Osteoblast (primary cell): ENCODE data around the gene GLB1L2. TPM values are rescaled to one million over a fixed set of nuclear protein-coding genes. Genes with fewer than 3 reads are reported as not detected.

Source experiments
- DNase-seq: peaks from one replicate; pipeline ENCODE4 v3.0.0; 2011; ENCODE audit warnings: low spot score, mixed read lengths; ENCODE audit not compliant: insufficient read length; ENCODE audit errors: missing footprints
- H2AFZ ChIP-seq: 2 replicates; pipeline ENCODE4 v1.6.0; 2011; ENCODE audit warnings: mild to moderate bottlenecking, low read length
- H3K27ac ChIP-seq: 2 replicates; pipeline ENCODE4 v1.5.1; 2011; ENCODE audit warnings: mild to moderate bottlenecking, low read depth, low read length, moderate library complexity
- H3K27me3 ChIP-seq: 2 replicates; pipeline ENCODE4 v1.6.0; 2012; ENCODE audit warnings: mild to moderate bottlenecking, control low read depth, inconsistent platforms, low read length, moderate library complexity; ENCODE audit not compliant: insufficient read depth
- H3K36me3 ChIP-seq: 2 replicates; pipeline ENCODE4 v1.5.1; 2011; ENCODE audit warnings: mild to moderate bottlenecking, low read length, control low read depth, moderate library complexity; ENCODE audit not compliant: insufficient read depth
- H3K4me1 ChIP-seq: 2 replicates; pipeline ENCODE4 v1.5.1; 2011; ENCODE audit warnings: mild to moderate bottlenecking, low read length, control low read depth, moderate library complexity; ENCODE audit not compliant: insufficient read depth
- H3K4me2 ChIP-seq: 2 replicates; pipeline ENCODE4 v1.6.0; 2011; ENCODE audit warnings: mild to moderate bottlenecking, low read length; ENCODE audit not compliant: insufficient read depth
- H3K4me3 ChIP-seq: fragments of 200-600 bp; sonication (generic); 3 replicates; pipeline ENCODE4 v1.5.1; 2012; ENCODE audit warnings: mild to moderate bottlenecking, low read length, inconsistent platforms; ENCODE audit not compliant: insufficient read depth
- H3K79me2 ChIP-seq: 2 replicates; pipeline ENCODE4 v1.6.0; 2012; ENCODE audit warnings: mild to moderate bottlenecking, low read length, control low read depth, inconsistent platforms; ENCODE audit not compliant: insufficient read depth
- H3K9me3 ChIP-seq: 2 replicates; pipeline ENCODE4 v1.5.1; 2011; ENCODE audit warnings: low read depth, low read length, control low read depth
- H4K20me1 ChIP-seq: 2 replicates; pipeline ENCODE4 v1.6.0; 2012; ENCODE audit warnings: mild to moderate bottlenecking, low read length, control low read depth; ENCODE audit not compliant: insufficient read depth
- CTCF ChIP-seq: IDR thresholded peaks from 2 replicates; pipeline ENCODE4 v1.5.1; 2011; ENCODE audit warnings: mild to moderate bottlenecking, low read depth, low read length, moderate library complexity; ENCODE audit errors: extremely low read depth
- total RNA-seq: library from RNA; depleted of rRNA; stranded (reverse); fragments of >200 nt; gene quantifications from 2 replicates; pipeline ENCODE4 v1.2.3, GENCODE V29; 2012

GLB1L2 gene
- total RNA-seq, 1 donor, result 0.36 TPM

- Histone ChIP-seq H3K4me3 (no peak overlapping the region), H2AFZ (no peak overlapping the region), H3K27me3 (no peaks in the 10 kb centered on the region), H3K36me3 (no peaks in the 10 kb centered on the region), H3K9me3 (no peaks in the 10 kb centered on the region), H3K79me2 (no peaks in the 10 kb centered on the region), H4K20me1 (no peaks in the 10 kb centered on the region), H3K4me2 (no peak overlapping the region), H3K4me1 (no peaks in the 10 kb centered on the region), H3K27ac (no peak overlapping the region)
- TF ChIP-seq CTCF, result no peak
- no peak for DNase-seq
Observed at GRCh38 chr11:134389464-134390180, 57.8 kb downstream of the GLB1L2 start.

GRCh38 chr11:134390706-134391569, 59.1 kb downstream of the GLB1L2 start:
- no peak for TF ChIP-seq CTCF
- Histone ChIP-seq H3K9me3 (no peaks in the 10 kb centered on the region), H4K20me1 (no peaks in the 10 kb centered on the region)

GRCh38 chr11:134391656-134392055, 59.9 kb downstream of the GLB1L2 start:
- Histone ChIP-seq H3K4me1 (no peaks in the 10 kb centered on the region), H3K27ac (no peak overlapping the region), H2AFZ (no peak overlapping the region), H3K27me3 (no peaks in the 10 kb centered on the region), H3K79me2 (no peaks in the 10 kb centered on the region), H3K36me3 (no peaks in the 10 kb centered on the region), H3K4me3 (no peak overlapping the region), H3K9me3 (no peaks in the 10 kb centered on the region), H4K20me1 (no peaks in the 10 kb centered on the region), H3K4me2 (no peak overlapping the region)
- no peak for TF ChIP-seq CTCF
- DNase-seq, result no peak

More at GRCh38 chr11:134390706-134391569, 59.1 kb downstream of the GLB1L2 start:
- no peak overlapping the region for H3K27ac ChIP-seq
- H2AFZ ChIP-seq, result no peak overlapping the region
- H3K79me2 ChIP-seq, result no peaks in the 10 kb centered on the region
- no peaks in the 10 kb centered on the region for H3K4me1 ChIP-seq
- no peaks in the 10 kb centered on the region for H3K27me3 ChIP-seq
- H3K36me3 ChIP-seq, result no peaks in the 10 kb centered on the region
- no peak for DNase-seq
- H3K4me3 ChIP-seq, result no peak overlapping the region
- H3K4me2 ChIP-seq, result no peak overlapping the region
